GM12891 (cell line): ENCODE data around the gene TIFAB.

Experiments
- DNase-seq: peaks from one replicate; pipeline ENCODE4 v3.0.0; 2011; ENCODE audit warnings: low spot score; ENCODE audit not compliant: insufficient read length
- FAIRE-seq: peaks from 2 replicates; lab custom pipeline; 2011; peaks lifted over from hg19 to GRCh38; lab: Jason Lieb, UNC
- PAX5 ChIP-seq: IDR thresholded peaks from 2 replicates; pipeline ENCODE4 v1.6.1; 2011; ENCODE audit warnings: low read length, moderate library complexity, mild to moderate bottlenecking; ENCODE audit not compliant: insufficient read depth, severe bottlenecking
- POLR2A ChIP-seq: IDR thresholded peaks from 2 replicates; pipeline ENCODE4 v1.6.1; 2011; ENCODE audit warnings: low read depth, low read length, control low read depth
- POLR2AphosphoS5 ChIP-seq: IDR thresholded peaks from 2 replicates; pipeline ENCODE4 v1.6.1; 2011; ENCODE audit warnings: low read depth, low read length, control low read depth
- POU2F2 ChIP-seq: IDR thresholded peaks from 2 replicates; pipeline ENCODE4 v1.6.1; 2011; ENCODE audit warnings: low read depth, mild to moderate bottlenecking, control low read depth, low read length, moderate library complexity
- SPI1 ChIP-seq: IDR thresholded peaks from 2 replicates; pipeline ENCODE4 v1.6.1; 2011; ENCODE audit warnings: low read depth, low read length, control low read depth
- TAF1 ChIP-seq: IDR thresholded peaks from 2 replicates; pipeline ENCODE4 v1.6.1; 2011; ENCODE audit warnings: low read depth, low read length, control low read depth

Gene TIFAB

DNA sequence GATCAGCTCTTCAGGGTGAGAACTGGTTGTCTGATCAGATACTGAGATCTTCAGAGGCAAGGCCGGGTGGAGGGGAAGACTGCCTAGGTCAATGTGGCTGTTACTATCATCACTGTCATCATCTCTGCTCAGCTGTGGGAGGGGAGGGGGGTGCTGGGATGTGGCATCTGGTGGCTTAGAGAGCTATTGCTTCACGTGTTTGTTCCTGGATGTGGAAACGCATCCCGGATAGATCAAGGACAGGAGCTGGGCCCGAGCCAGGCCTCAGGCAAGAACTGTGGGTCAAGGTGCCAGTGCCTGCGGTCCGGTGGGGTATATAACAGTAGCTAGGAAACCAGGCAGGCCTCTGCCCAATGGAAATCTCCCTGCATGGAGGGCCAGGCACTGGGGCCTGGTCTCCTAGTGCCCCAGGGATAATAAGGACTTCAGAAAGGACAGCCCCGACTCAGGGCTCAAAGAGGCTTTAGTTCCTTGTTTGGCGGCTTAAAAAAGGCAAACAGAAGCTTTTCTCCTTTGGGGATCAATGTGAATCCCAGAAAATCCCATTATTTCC is 30.3 kb upstream of the TIFAB start:
- TF ChIP-seq PAX5 (no peak), POLR2A (no peak), POU2F2 (no peak), SPI1 (no peak), POLR2AphosphoS5 (no peak), TAF1 (no peak)
- FAIRE-seq = no peak
- DNase-seq = no peak

DNA sequence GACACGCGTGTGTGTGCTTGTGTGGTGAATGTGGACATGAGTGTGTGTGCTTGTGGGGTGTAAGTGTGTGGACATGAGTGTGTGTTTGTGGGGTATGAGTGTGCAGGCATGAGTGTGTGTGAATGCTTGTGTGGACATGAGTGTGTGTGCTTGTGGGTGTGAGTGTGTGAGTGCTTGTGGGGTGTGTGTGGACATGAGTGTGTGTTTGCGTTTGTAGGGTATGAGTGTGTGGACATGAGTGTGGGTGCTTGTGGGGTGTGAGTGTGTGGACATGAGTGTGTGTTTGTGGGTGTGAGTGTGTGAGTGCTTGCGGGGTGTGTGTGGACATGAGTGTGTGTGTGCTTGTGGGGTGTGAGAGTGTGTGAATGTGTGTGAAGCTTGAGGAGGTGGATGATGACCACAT is 29.8 kb upstream of the TIFAB start:
- TF ChIP-seq POLR2A (no peak), POLR2AphosphoS5 (no peak), POU2F2 (no peak), PAX5 (no peak), TAF1 (no peak), SPI1 (no peak)
- peak; percentile 74 for FAIRE-seq
- DNase-seq = no peak

DNA sequence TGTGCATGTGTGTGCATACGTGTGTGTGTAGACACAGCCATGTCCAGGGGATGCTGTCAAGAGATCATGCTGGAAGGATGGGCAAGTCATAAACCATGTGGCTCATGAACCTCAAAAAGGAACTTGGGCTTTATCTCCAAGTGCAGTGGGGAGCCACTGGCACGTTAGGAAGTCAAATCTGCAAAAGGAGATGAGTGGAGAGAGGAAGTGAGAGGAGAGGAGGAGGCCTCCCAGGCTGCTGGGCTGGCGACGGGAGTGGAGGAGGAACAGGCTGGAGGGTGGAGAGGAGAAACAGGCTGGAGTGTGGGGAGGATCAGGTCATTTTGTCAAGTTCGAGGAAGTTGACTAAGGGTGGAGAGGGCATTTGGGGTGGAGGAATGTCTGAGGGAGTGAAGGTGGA is 29.2 kb upstream of the TIFAB start:
- no peak for TF ChIP-seq POLR2AphosphoS5
- TF ChIP-seq SPI1 = no peak
- no peak for TF ChIP-seq PAX5
- no peak for TF ChIP-seq POU2F2
- TF ChIP-seq TAF1 = no peak
- TF ChIP-seq POLR2A = no peak
- no peak for DNase-seq
- FAIRE-seq = no peak

DNA sequence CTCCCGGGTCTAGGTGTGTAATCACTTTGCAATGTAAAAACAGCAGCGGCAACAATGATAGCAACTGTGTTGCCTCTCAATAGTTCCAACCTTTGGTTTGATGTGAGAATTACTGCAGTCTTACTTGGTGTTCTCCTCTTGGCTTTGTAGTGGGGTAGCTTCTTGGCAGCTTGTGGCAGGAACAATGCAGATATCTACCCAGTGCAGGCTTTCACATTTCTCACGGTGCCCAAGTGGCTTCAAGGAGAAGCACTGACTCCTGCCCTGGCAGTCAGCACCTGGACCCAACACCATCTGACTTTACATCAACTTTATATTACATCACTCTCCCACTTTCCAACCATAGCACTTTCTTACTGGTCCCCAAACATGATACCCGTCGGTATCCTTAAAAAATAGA is 28.4 kb upstream of the TIFAB start:
- FAIRE-seq (no peak), DNase-seq (no peak)
- no peak for TF ChIP-seq SPI1
- no peak for TF ChIP-seq PAX5
- TF ChIP-seq POLR2AphosphoS5 = no peak
- no peak for TF ChIP-seq TAF1
- TF ChIP-seq POU2F2 = no peak
- TF ChIP-seq POLR2A = no peak

DNA sequence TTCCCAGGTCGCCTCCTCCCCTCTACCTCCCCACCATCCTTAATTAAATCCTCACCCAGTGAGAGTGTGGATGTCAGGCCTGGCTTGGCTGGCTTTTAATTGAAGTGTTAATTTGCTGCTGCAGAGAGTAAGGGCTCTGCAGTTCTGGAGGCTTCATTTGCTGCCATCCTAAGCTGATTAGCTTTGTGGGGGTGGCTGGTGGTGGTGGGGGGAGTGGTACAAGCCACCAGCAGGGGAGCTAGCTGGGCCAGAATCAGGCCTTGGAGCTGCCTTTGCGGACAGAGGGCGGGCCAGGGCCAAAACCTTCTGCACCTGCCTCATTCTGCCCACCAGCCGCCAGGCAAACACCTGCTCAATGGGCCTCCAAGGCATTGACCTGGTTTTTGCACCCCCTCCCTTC is 26.8 kb upstream of the TIFAB start:
- TF ChIP-seq PAX5 (no peak), SPI1 (no peak)
- DNase-seq (no peak), FAIRE-seq (no peak)

DNA sequence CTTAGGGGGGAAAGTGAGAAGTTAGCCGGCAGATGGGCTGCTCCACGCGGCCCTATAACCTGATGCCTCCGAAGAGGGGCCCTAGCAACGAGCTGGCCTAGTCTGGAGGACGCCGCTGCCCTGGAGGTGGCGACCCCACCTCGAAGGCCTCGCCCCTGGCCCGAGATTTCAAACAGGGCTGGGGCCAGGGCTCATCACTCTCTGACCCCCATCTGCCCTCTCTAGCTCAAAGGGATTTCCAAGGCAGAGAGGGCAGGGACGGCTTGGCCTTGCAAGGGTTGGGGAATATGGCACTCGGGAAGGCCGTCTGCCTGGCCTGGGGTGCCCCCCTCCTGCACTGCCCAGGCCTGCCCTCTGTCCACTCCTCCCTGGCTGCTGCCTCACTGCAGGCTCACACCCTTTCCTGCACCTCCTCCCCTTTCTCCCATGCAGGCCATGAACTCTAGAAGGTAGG is 25.5 kb upstream of the TIFAB start:
- TF ChIP-seq POLR2A (no peak), SPI1 (no peak), POU2F2 (no peak), PAX5 (no peak), POLR2AphosphoS5 (no peak), TAF1 (no peak)
- DNase-seq = no peak
- FAIRE-seq = no peak

DNA sequence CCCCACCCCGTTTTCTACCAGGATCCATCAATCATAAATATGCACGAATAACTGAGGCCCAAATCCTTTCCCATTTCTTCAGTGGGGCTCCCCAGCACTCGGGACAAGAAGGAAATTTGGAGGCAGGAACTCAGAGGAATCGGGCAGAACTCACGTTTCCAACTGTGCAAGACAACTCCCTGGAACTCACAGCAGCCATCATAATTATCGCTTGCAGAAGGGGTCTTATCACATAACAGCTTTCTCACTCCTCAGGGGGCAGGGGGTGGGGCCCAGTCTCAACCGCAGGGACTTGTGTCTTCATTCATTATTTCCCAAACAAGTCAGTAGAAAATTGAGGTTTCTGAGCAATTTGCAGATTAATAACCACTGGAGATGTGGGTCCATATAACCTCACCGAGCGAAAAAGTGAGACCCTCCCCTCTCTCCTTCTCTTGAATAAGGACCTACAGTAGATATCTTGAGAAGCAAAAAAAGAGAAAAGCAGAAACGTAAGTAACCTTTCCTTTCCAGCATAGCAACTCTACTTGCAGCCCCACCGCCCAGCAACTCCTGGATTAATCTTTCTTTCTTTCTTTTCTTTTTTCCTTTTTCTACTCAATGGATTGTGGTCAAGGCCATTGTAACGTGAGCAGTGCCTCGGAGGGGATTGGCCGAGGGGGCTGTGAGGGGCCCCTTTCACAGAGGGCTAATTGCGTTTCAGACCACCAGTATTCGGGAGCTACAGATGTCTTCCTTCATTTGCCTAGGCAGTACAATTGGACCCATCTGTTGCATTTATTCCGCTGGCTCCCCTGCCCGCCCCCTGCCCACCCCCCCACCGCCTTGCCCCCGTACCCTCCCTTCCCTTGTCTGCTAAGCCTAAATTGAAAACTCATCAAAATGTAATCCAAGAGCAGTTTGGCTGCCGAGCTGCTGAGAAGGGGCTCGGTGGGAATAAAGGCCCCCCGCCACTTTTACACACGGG is 24.7 kb upstream of the TIFAB start:
- TF ChIP-seq PAX5 = no peak
- no peak for FAIRE-seq
- DNase-seq = no peak

DNA sequence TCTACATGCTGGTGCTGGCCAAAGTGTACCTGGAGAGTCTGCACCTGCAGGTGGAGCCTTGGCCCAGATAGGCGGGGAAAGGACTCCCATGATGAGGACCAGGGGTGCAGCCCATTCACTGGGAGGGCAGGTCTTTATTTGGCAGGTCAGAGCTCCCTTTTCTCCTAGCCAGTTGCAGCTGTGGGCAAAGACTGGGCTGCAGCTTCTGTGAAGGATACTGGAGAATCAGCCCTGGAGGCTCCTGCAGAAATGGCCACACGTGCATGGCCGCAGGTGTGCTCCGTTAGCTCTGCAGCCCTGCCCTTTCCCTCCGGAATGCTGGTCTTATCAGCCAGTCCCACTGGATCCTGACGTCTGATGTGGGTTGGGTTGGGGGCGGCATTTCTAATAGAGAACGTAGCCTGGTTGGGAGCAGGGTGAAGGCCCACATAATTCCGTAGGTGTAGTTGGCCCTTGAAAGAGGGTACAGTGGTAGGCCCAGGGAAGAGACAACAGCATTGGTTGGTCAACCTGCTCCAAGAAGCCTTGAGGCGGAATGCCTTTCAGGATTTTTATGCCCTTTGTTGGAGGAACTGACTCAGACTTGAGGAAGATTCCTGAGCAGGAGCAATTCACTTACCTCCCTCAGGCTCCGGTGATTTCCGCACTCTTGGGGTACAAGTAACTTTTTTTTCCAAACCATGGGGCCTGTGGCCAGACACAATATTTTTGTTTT is 22.0 kb upstream of the TIFAB start:
- FAIRE-seq (no peak), DNase-seq (no peak)
- TF ChIP-seq TAF1 = no peak
- TF ChIP-seq PAX5 = no peak
- TF ChIP-seq POLR2A = no peak
- no peak for TF ChIP-seq POLR2AphosphoS5
- TF ChIP-seq SPI1 = no peak
- TF ChIP-seq POU2F2 = no peak

DNA sequence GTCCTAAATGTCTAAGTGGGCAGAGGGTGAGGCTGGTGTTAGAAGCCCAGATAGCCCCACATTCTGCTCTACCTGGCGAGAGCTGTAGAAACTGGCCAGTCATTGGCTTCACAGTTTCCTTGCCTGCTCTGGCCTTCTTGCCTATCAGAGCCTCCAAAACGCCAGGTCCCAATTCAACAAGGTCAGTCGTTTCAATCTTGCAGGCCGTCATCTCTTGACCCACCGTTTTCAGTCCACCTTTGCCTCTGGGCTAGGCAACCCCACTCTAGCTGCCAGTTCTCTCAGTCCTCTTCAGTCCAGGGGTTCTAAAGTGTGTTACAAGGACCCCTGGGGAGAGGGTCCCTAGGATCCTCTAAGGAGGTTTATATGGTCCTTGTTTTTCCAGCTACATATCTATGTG is 20.0 kb upstream of the TIFAB start:
- no peak for FAIRE-seq

More for the DNA sequence above, 20.0 kb upstream of the TIFAB start:
- no peak for DNase-seq
- TF ChIP-seq SPI1 = no peak
- no peak for TF ChIP-seq PAX5
- TF ChIP-seq POU2F2 = no peak
- no peak for TF ChIP-seq POLR2A
- TF ChIP-seq POLR2AphosphoS5 = no peak
- TF ChIP-seq TAF1 = no peak
